ENCODE results near the gene VIPAS39.

- TF ChIP-seq, protein P1, sequence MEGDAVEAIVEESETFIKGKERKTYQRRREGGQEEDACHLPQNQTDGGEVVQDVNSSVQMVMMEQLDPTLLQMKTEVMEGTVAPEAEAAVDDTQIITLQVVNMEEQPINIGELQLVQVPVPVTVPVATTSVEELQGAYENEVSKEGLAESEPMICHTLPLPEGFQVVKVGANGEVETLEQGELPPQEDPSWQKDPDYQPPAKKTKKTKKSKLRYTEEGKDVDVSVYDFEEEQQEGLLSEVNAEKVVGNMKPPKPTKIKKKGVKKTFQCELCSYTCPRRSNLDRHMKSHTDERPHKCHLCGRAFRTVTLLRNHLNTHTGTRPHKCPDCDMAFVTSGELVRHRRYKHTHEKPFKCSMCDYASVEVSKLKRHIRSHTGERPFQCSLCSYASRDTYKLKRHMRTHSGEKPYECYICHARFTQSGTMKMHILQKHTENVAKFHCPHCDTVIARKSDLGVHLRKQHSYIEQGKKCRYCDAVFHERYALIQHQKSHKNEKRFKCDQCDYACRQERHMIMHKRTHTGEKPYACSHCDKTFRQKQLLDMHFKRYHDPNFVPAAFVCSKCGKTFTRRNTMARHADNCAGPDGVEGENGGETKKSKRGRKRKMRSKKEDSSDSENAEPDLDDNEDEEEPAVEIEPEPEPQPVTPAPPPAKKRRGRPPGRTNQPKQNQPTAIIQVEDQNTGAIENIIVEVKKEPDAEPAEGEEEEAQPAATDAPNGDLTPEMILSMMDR (conservative IDR thresholded peaks at IDR 0.05) = no peak
- TF ChIP-seq EZH2 (IDR thresholded peaks at IDR 0.05; ENCODE audit: low read depth) = no peak
Observed at GRCh38 chr14:77458249-77458950, 999 bp upstream of the VIPAS39 start.

All from PC-9 (cell line).